Measurements from ENCODE around the gene CDC42EP4. TPM values are rescaled to one million over a fixed set of nuclear protein-coding genes. Genes with fewer than 3 reads are reported as not detected.
A peak's percentile ranks its signal among the peaks of the same experiment; 100 is the strongest.

The CDC42EP4 gene
- total RNA-seq, 2 donors from 2014 or later, result 1.1 to 1.7 TPM

DNA sequence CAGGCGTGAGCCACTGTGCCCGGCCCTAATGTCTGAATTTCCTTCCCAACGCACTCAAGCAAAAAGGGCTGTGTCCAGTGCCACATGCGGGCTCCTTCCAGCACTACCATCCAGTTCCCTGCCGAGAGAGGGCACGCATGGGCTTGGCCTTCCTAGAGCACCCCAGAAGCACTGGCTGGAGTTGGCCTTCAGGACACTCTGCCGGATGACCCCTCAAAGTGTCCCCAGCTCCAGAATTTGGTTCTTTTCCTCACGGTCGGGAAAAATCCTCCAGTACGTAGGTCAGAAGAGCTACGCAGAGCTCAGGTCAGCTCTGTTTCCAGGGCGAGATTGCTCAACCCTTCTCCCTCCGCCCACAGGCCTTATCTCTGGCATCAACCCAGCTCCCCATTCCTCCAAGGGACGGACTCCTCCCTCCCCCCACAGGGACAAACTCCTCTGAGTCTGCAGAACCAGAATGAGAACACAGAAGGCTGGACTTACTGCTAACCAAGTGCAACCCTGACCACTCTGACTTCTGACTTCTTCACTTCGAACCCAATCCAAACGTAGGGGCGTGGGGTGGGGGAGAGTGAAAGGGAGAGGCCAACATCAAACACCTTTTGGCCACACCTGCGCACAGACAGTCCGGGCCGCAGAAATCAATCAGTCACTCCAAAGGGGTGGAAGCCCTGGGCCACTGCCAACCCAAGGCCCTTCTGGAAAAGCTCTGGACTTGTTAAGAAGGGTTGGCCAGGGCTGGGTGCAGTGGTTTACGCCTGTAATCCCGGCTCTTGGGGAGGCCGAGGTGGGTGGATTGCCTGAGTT is 3.6 kb downstream of the CDC42EP4 start:
- ATAC-seq (no peak), DNase-seq (ENCODE audit: low spot score) (no peak)
- H3K9me3 Mint-ChIP-seq, result no peaks in the 10 kb centered on the region
- peaks cover 0 to 6% of the 10 kb centered on the region in 2 donors for H3K27me3 Mint-ChIP-seq
- no peak overlapping the region for H3K4me3 Mint-ChIP-seq
- no peaks in the 10 kb centered on the region for H3K36me3 Mint-ChIP-seq
- H3K4me1 Mint-ChIP-seq (ENCODE audit: low read depth in 2 of 2), result peaks cover 10 to 12% of the 10 kb centered on the region in 2 donors
- H3K27ac Mint-ChIP-seq, result no peak overlapping the region

DNA sequence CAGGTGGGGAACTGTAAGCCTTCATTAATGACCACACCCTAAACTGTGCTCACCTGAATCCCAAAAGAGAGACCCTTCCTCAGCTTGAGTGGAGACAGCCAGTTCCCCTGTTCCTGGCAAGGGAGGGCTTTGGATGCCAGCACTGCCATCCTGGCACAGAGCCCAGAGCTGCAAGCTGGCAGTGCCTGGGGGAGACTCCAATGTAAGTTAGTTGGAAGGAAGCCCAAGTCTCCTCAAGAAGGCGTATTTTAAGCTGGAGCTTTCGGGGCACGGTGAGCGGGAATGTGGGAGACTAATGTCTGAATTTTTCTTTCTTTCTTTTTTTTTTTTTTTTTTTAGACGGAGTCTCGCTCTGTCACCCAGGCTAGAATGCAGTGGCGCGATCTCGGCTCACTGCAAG is 4.7 kb downstream of the CDC42EP4 start:
- ATAC-seq (no peak), DNase-seq (ENCODE audit: low spot score) (no peak)
- H3K4me1 Mint-ChIP-seq (ENCODE audit: low read depth in 2 of 2), result peaks cover 10 to 12% of the 10 kb centered on the region in 2 donors
- H3K9me3 Mint-ChIP-seq, result no peaks in the 10 kb centered on the region
- H3K27ac Mint-ChIP-seq, result no peak overlapping the region
- H3K4me3 Mint-ChIP-seq, result no peak overlapping the region
- H3K27me3 Mint-ChIP-seq, result peaks cover 0 to 6% of the 10 kb centered on the region in 2 donors
- H3K36me3 Mint-ChIP-seq, result no peaks in the 10 kb centered on the region

DNA sequence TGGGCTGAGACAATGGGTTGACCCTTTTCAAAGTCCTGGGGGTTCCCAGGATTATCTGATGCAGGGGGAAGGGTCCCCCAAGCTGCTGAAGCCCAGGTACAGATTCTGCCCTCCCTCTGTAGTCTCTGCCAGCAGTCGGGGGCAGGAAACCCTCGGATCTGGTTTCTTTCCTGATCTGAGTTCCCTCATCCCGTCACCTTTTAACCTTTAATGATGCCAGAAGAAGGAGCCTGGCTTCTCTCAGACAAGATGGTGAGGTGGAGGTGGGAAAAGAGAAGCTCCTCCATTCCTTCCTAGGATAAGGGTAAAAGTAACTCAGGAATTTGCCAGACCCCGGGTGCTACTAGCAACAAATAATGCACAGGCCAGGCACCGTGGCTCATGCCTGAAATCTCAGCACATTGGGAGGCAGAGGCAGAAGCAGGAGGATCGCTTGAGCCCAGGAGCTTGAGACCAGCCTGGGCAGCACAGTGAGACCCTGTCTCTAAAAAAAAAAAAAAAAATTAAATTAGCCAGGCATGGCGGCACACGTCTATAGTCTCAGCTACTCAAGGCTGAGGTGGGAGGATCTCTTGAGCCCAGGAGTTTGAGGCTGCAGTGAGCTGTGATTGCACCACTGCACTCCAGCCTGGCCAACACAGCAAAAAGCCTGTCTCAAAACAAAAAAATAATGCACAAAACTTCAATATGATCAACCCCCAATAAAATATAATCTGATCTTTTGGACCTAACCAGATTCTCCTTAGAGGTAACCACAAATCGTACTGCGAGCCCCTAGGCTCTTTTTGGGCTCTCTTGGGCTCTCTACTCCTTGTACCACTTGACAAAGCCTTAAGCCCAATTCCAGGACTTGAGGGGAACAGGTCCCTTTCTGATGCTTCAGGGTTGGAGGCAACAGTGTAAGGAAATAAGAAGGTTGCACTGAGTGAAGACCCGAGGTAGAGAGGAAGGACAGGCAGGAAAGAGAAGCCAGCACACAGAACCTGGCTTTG is 5.7 kb downstream of the CDC42EP4 start:
- Mint-ChIP-seq H3K4me3 (peak overlapping the region; percentile 45), H3K9me3 (no peaks in the 10 kb centered on the region), H3K27me3 (peaks cover 0 to 6% of the 10 kb centered on the region in 2 donors), H3K36me3 (no peaks in the 10 kb centered on the region), H3K27ac (peak overlapping the region in 1 of 2 donors; percentile 63), H3K4me1 (ENCODE audit: low read depth in 2 of 2) (peaks cover 10 to 12% of the 10 kb centered on the region in 2 donors)
- no peak for DNase-seq (ENCODE audit: low spot score)
- ATAC-seq, result no peak

DNA sequence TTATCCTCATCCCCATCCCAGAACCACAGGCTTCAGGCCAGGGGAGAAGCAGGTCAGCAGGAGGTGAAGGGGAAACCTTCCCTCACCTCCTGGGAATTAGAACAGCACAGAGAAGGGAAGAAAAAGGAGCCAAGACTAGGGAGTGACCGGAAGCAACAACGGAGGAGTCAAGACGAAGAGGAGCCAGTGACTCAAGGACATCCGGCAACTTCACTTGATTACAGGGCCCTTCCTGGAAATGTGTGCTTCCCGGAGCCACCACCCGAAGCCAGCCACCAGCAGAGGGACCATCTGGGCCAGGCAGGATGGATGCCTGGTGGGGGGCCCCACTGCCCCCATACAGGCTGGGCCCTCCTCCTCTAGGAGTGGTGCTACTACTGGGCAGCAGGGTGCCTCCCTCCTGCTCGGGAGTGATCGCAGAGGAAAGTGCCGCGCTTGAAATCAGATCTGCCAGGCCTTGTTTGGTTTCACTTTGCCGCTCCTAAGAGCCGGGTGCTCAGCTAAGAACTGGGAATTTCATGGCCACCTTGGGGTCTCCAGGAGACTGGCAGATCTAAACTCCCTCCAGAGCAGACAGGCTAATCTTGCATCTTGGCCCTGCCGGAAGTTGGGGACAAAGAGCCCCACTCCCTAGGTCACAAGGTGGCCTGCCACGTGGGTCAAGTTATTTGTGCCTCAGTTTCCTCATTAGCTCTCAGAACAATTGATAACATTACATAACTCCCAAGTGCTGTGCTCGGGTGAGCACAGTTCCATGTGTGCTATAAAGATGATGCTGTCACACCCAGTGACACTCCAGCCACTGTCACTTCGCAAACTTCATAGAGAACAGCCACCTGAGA is 6.6 kb downstream of the CDC42EP4 start:
- ATAC-seq, result peak; percentile 58 to 62
- H3K4me3 Mint-ChIP-seq, result peak overlapping the region; percentile 47

DNA sequence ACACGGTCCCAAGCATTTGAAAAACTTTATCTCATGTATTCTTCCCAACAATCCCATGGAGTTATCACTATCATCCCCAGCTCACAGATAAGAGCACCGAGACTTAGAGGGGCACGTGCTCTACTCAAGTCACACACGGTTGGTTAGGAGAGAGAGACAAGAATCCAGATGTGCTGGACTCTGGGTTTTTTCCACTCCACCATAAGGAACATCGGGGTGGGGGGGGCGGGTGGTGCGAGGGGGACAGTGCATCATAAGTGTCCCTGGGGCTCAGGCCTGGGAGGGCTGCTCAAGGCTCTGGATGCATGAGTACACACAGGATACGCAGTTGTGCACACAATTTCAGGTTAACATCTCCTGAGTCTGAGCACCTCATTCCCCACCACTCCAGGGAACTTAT is 7.4 kb downstream of the CDC42EP4 start:
- no peak overlapping the region for H3K4me3 Mint-ChIP-seq
- no peak for ATAC-seq

More for the DNA sequence above, 6.6 kb downstream of the CDC42EP4 start:
- Mint-ChIP-seq H3K36me3 (no peaks in the 10 kb centered on the region), H3K27me3 (peaks cover 0 to 6% of the 10 kb centered on the region in 2 donors), H3K9me3 (no peaks in the 10 kb centered on the region), H3K27ac (peak overlapping the region in 1 of 2 donors; percentile 63), H3K4me1 (ENCODE audit: low read depth in 2 of 2) (peaks cover 7 to 10% of the 10 kb centered on the region in 2 donors)
- no peak for DNase-seq (ENCODE audit: low spot score)

DNA sequence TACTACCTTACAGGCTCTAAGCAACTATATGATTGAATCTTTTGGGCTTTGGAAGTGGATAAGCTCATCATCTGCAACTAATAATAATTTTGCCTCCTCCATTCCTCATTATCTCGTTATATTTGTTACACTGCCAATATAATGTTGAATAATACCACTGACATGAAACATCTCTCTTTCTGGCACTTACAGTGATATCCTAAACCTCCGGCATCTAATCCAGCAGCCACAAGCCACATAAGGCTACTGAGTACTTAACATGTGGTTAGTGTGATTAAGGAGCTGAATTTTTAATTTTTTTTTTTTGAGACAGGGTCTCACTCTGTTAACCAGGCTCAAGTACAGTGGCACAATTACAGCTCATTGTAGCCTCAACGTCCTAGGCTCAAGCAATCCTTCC is 9.6 kb downstream of the CDC42EP4 start:
- Mint-ChIP-seq H3K4me1 (ENCODE audit: low read depth in 2 of 2) (peaks cover 0 to 2% of the 10 kb centered on the region in 2 donors), H3K9me3 (no peaks in the 10 kb centered on the region), H3K27ac (no peak overlapping the region), H3K4me3 (no peak overlapping the region), H3K36me3 (no peaks in the 10 kb centered on the region), H3K27me3 (peaks cover 0 to 4% of the 10 kb centered on the region in 2 donors)
- no peak for DNase-seq (ENCODE audit: low spot score)
- no peak for ATAC-seq

More for the DNA sequence above, 7.4 kb downstream of the CDC42EP4 start:
- no peak for DNase-seq (ENCODE audit: low spot score)
- Mint-ChIP-seq H3K27me3 (peaks cover 0 to 5% of the 10 kb centered on the region in 2 donors), H3K4me1 (ENCODE audit: low read depth in 2 of 2) (peaks cover 3 to 5% of the 10 kb centered on the region in 2 donors), H3K27ac (peak overlapping the region in 1 of 2 donors; percentile 63), H3K36me3 (no peaks in the 10 kb centered on the region), H3K9me3 (no peaks in the 10 kb centered on the region)

DNA sequence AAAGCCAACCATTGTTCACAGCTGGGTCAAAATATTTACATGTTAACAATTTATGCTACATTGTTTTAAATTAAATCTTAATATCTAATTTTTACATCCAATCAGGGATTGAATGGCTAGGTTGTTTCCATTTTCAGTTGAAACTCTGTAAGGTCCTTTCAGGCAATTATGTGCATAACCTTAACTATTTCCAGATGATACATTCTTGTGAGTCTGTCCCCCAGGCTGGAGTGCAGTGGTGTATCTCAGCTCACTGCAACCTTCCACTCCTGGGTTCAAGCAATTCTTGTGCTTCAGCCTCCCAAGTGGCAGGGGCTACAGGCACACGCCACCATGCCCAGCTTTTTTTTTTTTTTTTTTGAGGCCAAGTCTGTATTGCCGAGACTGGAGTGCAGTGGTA is 10.4 kb downstream of the CDC42EP4 start:
- H3K4me1 Mint-ChIP-seq (ENCODE audit: low read depth in 2 of 2), result peaks cover 0 to 2% of the 10 kb centered on the region in 2 donors
- ATAC-seq, result no peak
- H3K27me3 Mint-ChIP-seq, result peaks cover 0 to 4% of the 10 kb centered on the region in 2 donors
- no peaks in the 10 kb centered on the region for H3K9me3 Mint-ChIP-seq
- H3K36me3 Mint-ChIP-seq, result no peaks in the 10 kb centered on the region
- H3K4me3 Mint-ChIP-seq, result no peak overlapping the region
- DNase-seq (ENCODE audit: low spot score), result no peak
- H3K27ac Mint-ChIP-seq, result no peak overlapping the region

DNA sequence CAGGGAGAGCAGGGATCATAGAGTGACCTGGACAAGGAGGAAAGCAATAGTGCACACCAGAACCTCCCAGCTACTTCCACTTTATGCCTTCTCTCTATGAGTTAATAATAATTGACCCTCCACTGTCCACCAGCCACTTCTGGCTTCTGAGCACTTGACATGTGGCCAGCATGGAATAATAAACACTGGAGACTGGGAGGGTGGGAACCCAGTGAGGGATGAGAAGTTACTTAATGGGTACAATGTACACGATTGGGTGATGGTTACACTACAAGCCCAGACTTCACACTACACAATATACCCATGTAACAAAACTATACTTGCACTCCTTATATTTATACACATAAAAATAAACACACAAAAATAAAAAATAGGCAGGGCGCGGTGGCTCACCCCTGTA is 11.4 kb downstream of the CDC42EP4 start:
- Mint-ChIP-seq H3K27me3 (peaks cover 0 to 4% of the 10 kb centered on the region in 2 donors), H3K36me3 (no peaks in the 10 kb centered on the region)
- DNase-seq (ENCODE audit: low spot score), result no peak

DNA sequence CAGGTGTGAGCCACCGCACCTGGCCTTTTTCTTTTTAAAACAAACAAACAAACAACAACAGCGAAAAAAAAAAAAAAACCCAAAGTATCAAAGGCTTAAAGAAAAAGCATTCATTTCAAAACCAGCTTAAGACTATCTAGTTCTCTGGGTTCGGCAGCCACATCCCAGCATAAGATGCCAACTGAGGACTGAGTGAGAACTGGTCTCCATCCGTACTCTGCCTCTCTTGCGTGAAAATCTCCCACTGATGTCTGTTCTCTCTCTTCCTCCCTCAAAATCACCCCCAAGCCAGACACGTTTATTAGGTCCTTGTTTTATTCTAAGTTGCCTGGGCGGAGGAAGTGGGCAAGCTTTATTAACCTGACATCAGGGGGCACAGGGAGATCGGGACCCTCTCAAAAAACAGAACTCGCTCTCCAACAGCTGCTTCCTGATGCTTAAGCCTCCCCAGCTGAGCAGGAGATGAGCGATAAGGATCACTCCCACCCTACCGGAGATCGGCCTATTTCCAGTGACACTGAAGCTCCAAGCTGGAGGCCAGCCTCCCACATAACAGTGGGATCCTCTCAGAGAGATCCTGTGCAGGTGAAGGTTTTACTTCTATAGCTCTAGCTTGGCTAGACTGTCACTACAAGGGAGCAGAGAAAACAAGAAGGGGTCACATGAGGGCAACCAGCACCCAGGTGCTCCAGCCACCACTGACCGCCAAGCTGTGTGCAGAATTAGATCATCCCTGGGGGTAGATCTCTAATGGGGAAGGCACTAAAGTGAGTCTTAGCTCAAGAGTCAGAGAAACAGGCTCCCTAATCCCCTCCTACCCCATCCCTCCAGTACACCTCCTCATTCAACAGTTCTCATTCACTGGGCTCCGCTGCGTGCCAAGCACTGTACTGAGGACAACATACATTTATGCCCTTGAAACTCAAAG is 13.6 kb downstream of the CDC42EP4 start:
- Mint-ChIP-seq H3K27ac (no peak overlapping the region), H3K36me3 (no peaks in the 10 kb centered on the region), H3K4me3 (no peak overlapping the region), H3K27me3 (peaks cover 0 to 2% of the 10 kb centered on the region in 2 donors), H3K4me1 (ENCODE audit: low read depth in 2 of 2) (no peaks in the 10 kb centered on the region), H3K9me3 (no peaks in the 10 kb centered on the region)
- ATAC-seq (no peak), DNase-seq (ENCODE audit: low spot score) (no peak)

More for the DNA sequence above, 11.4 kb downstream of the CDC42EP4 start:
- Mint-ChIP-seq H3K4me3 (no peak overlapping the region), H3K9me3 (no peaks in the 10 kb centered on the region), H3K4me1 (ENCODE audit: low read depth in 2 of 2) (peaks cover 0 to 2% of the 10 kb centered on the region in 2 donors), H3K27ac (no peak overlapping the region)
- no peak for ATAC-seq

DNA sequence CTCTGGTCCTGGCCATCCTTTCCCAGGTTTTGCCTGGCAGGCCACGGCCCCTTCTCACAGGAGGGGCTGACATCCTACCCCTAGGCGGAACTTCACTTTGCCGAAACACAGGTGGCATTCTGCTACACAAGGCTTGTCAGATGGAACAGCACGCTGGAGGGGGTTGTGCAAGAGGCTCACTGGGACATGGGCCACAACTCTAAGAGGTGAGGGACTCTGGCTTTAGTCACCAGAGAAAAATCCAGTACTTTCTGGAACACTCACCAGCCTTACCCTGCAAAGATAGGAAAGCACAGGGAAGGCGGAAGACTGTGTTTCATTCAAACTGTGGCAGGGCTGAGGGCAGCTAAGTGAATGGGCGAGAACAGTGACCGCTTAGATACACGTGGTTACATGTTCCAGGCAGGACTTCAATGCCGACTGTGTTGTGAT is 18.3 kb downstream of the CDC42EP4 start:
- H3K36me3 Mint-ChIP-seq, result no peaks in the 10 kb centered on the region
- DNase-seq (ENCODE audit: low spot score) (no peak), ATAC-seq (no peak)
- peaks cover 21 to 23% of the 10 kb centered on the region in 2 donors for H3K4me1 Mint-ChIP-seq (ENCODE audit: low read depth in 2 of 2)
- peaks cover 0 to 5% of the 10 kb centered on the region in 2 donors for H3K27me3 Mint-ChIP-seq
- no peaks in the 10 kb centered on the region for H3K9me3 Mint-ChIP-seq
- H3K4me3 Mint-ChIP-seq, result no peak overlapping the region
- H3K27ac Mint-ChIP-seq, result peak overlapping the region in 1 of 2 donors; percentile 45

DNA sequence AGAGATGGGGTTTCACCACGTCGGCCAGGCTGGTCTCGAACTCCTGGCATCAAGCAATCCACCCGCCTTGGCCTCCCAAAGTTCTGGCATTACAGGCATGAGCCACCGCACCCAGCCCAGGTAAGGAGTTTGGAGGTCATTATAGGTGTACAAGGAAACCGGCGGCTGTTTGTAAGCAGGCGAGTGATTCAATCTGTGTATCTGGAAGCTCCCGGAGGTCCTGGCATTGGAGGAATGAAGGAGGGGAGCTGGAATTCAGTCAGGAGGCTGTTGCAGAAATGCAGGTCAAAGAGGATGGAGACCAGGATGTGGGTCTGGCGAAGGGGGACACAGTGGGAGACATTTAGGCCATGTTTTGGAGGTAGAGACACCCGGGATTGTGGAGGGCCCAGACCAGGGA is 18.8 kb downstream of the CDC42EP4 start:
- H3K4me3 Mint-ChIP-seq, result no peak overlapping the region
- DNase-seq (ENCODE audit: low spot score) (no peak), ATAC-seq (no peak)
- no peaks in the 10 kb centered on the region for H3K9me3 Mint-ChIP-seq
- H3K36me3 Mint-ChIP-seq, result no peaks in the 10 kb centered on the region
- peak overlapping the region in 1 of 2 donors; percentile 45 for H3K27ac Mint-ChIP-seq
- H3K27me3 Mint-ChIP-seq, result peaks cover 0 to 5% of the 10 kb centered on the region in 2 donors
- H3K4me1 Mint-ChIP-seq (ENCODE audit: low read depth in 2 of 2), result peaks cover 21 to 23% of the 10 kb centered on the region in 2 donors

DNA sequence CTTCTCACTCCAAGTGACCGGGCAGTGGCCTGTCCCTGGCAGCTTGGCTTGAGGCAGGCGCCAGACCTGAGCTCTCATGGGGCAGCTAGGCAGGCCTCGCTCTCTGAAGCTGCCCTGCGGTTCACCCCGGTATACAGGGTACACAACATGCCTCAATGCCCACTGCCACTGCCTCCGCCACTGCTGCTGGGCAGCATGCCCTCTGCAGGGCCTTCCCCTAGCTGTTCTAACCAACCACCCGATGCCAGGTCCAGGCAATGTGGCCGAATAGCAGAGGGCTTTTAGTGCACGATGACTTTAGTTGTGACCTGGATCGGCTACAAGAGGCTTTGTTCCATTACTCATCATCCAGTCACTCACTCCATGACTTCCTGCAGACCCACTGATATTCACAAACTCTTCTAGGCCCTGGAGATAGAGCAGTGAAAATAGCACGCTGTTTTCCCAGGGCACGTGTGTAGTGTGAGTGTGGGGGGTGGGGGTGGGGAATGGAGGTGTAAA is 19.7 kb downstream of the CDC42EP4 start:
- H3K9me3 Mint-ChIP-seq, result no peaks in the 10 kb centered on the region
- H3K4me1 Mint-ChIP-seq (ENCODE audit: low read depth in 2 of 2), result peaks cover 21 to 23% of the 10 kb centered on the region in 2 donors

More for the DNA sequence above, 19.7 kb downstream of the CDC42EP4 start:
- peaks cover 0 to 5% of the 10 kb centered on the region in 2 donors for H3K27me3 Mint-ChIP-seq
- H3K36me3 Mint-ChIP-seq, result no peaks in the 10 kb centered on the region
- ATAC-seq (no peak), DNase-seq (ENCODE audit: low spot score) (no peak)
- no peak overlapping the region for H3K27ac Mint-ChIP-seq
- no peak overlapping the region for H3K4me3 Mint-ChIP-seq

Data from natural killer cell treated with Interleukin-12 subunit alpha and Interleukin-12 subunit beta and Interleukin-15 and Interleukin-18, amount 100 ng/mL, for 72 hours (primary cell).